ENCODE results near the gene CNPY3.
"Not testable (repeated sequence)": the region's sequence is repeated elsewhere in the genome, so short reads cannot be mapped to it uniquely, and the experiment has no call there.

CNPY3 gene

GRCh38 chr6:42916288-42916687, 13.0 kb upstream of the CNPY3 start:
- DNase-seq, result no peak

- DNase-seq, result no peak
Measured at GRCh38 chr6:42921801-42922200, 7.5 kb upstream of the CNPY3 start.

GRCh38 chr6:42923666-42924065, 5.6 kb upstream of the CNPY3 start:
- DNase-seq, result no peak

GRCh38 chr6:42925248-42925857, 3.9 kb upstream of the CNPY3 start:
- DNase-seq, result no peak

GRCh38 chr6:42929821-42930360, 611 bp downstream of the CNPY3 start:
- DNase-seq, result peak; percentile 75

GRCh38 chr6:42932412-42932811, 3.1 kb downstream of the CNPY3 start:
- no peak for DNase-seq

GRCh38 chr6:42933205-42933604, 3.9 kb downstream of the CNPY3 start:
- no peak for DNase-seq

- no peak for DNase-seq
Measured at GRCh38 chr6:42935322-42935721, 6.0 kb downstream of the CNPY3 start.

- no peak for DNase-seq
Measured at GRCh38 chr6:42936398-42936797, 7.1 kb downstream of the CNPY3 start.

GRCh38 chr6:42937548-42938427, 8.5 kb downstream of the CNPY3 start:
- DNase-seq, result no peak

GRCh38 chr6:42938428-42938796, 9.1 kb downstream of the CNPY3 start:
- no peak for DNase-seq

GRCh38 chr6:42938987-42939809, 9.9 kb downstream of the CNPY3 start:
- no peak for DNase-seq

- no peak for DNase-seq
Measured at GRCh38 chr6:42939810-42940167, 10.5 kb downstream of the CNPY3 start.

- no peak for DNase-seq
Measured at GRCh38 chr6:42940493-42941045, 11.3 kb downstream of the CNPY3 start.

GRCh38 chr6:42941356-42941755, 12.1 kb downstream of the CNPY3 start:
- DNase-seq, result not testable (repeated sequence)

- no peak for DNase-seq
Measured at GRCh38 chr6:42942444-42942843, 13.2 kb downstream of the CNPY3 start.

GRCh38 chr6:42947950-42948349, 18.7 kb downstream of the CNPY3 start:
- DNase-seq, result no peak

- no peak for DNase-seq
Measured at GRCh38 chr6:42952389-42952788, 23.1 kb downstream of the CNPY3 start.

GRCh38 chr6:42954405-42954804, 25.1 kb downstream of the CNPY3 start:
- DNase-seq, result not testable (repeated sequence)

GRCh38 chr6:42958125-42958524, 28.8 kb downstream of the CNPY3 start:
- no peak for DNase-seq

GRCh38 chr6:42959917-42960242, 30.6 kb downstream of the CNPY3 start:
- DNase-seq, result no peak

GRCh38 chr6:42960243-42961019, 31.2 kb downstream of the CNPY3 start, which contains the start of gene GNMT:
Gene GNMT (plus strand): TSS chr6:42960754. CDS start chr6:42960768, 14 bp downstream.
- DNase-seq, result peak; percentile 57

All from NCI-H748 treated with DMSO at 0.1 percent for 48 hours (cell line).